Neural cell (in vitro differentiated cells): ENCODE measurements around the gene ADD3. TPM values are rescaled to one million over a fixed set of nuclear protein-coding genes. Genes with fewer than 3 reads are reported as not detected.

Source experiments
- H2AFZ ChIP-seq: fragments of 200-600, 300-800 bp; sonication (generic), shearing (Covaris generic); 2 replicates; pipeline ENCODE4 v1.6.0; 2014; ENCODE audit warnings: low read depth, mild to moderate bottlenecking, antibody characterized with exemption, low read length, moderate library complexity
- H3F3A ChIP-seq: fragments of 200-600 bp; shearing (Covaris generic); 2 replicates; pipeline ENCODE4 v1.6.1; 2016; ENCODE audit warnings: mild to moderate bottlenecking, moderate library complexity, mixed read lengths, antibody characterized with exemption, low read length; ENCODE audit not compliant: insufficient read depth, poor library complexity, severe bottlenecking
- H3K27ac ChIP-seq: fragments of 200-600, 300-800 bp; sonication (generic), shearing (Covaris generic); 2 replicates; pipeline ENCODE4 v1.5.1; 2014; ENCODE audit warnings: mild to moderate bottlenecking, low read length, moderate library complexity
- H3K27me3 ChIP-seq: fragments of 300-800, 200-600 bp; sonication (generic), shearing (Covaris generic); 2 replicates; pipeline ENCODE4 v1.6.0; 2014; ENCODE audit warnings: mild to moderate bottlenecking, low read depth, low read length, moderate library complexity; ENCODE audit not compliant: insufficient read depth
- H3K36me3 ChIP-seq: fragments of 300-800, 200-600 bp; sonication (generic), shearing (Covaris generic); 2 replicates; pipeline ENCODE4 v1.5.1; 2014; ENCODE audit warnings: mild to moderate bottlenecking, antibody characterized with exemption, low read length, moderate library complexity; ENCODE audit not compliant: insufficient read depth
- H3K4me2 ChIP-seq: fragments of 300-800, 200-600 bp; sonication (generic), shearing (Covaris generic); 2 replicates; pipeline ENCODE4 v1.6.0; 2014; ENCODE audit warnings: mild to moderate bottlenecking, low read length
- H3K4me3 ChIP-seq: fragments of 300-800, 200-600 bp; sonication (generic), shearing (Covaris generic); 2 replicates; pipeline ENCODE4 v1.5.1; 2014; ENCODE audit warnings: mild to moderate bottlenecking, low read length, moderate library complexity
- H3K79me2 ChIP-seq: fragments of 200-600 bp; shearing (Covaris generic); replicated peaks from 2 replicates; pipeline ENCODE4 v1.6.0; 2014; ENCODE audit warnings: mild to moderate bottlenecking, low read length, moderate library complexity; ENCODE audit not compliant: insufficient read depth
- H3K9ac ChIP-seq: fragments of 300-800, 200-600 bp; sonication (generic), shearing (Covaris generic); 2 replicates; pipeline ENCODE4 v1.6.1; 2016; ENCODE audit warnings: mild to moderate bottlenecking, low read length, mixed read lengths
- H3K9me2 ChIP-seq: fragments of 200-600 bp; shearing (Covaris generic); 2 replicates; pipeline ENCODE4 v1.6.1; 2016; ENCODE audit warnings: mild to moderate bottlenecking, low read length, mixed read lengths; ENCODE audit not compliant: insufficient read depth
- H3K9me3 ChIP-seq: fragments of 200-600, 300-800 bp; sonication (generic), shearing (Covaris generic); 2 replicates; pipeline ENCODE4 v1.6.1; 2016; ENCODE audit warnings: mild to moderate bottlenecking, mixed run types, low read length, moderate library complexity, mixed read lengths
- H4K20me1 ChIP-seq: fragments of 200-600 bp; shearing (Covaris generic); 2 replicates; pipeline ENCODE4 v1.6.1; 2016; ENCODE audit warnings: mild to moderate bottlenecking, mixed run types; ENCODE audit not compliant: insufficient read depth
- CTCF ChIP-seq: fragments of 450-650 bp; IDR thresholded peaks from 2 replicates; pipeline ENCODE4 v1.5.1; 2014; ENCODE audit warnings: antibody characterized with exemption, mild to moderate bottlenecking, moderate library complexity; ENCODE audit not compliant: poor library complexity, severe bottlenecking
- EP300 ChIP-seq: fragments of 450-650 bp; conservative IDR thresholded peaks from 2 replicates; pipeline ENCODE4 v1.6.1; 2014; ENCODE audit warnings: antibody characterized with exemption, mild to moderate bottlenecking, moderate library complexity; ENCODE audit not compliant: poor library complexity, severe bottlenecking
- EZH2 ChIP-seq: fragments of 200-600, 300-800 bp; shearing (Covaris generic), sonication (generic); IDR thresholded peaks from 2 replicates; pipeline ENCODE4 v1.6.1; 2014; ENCODE audit warnings: antibody characterized with exemption, low read length, borderline replicate concordance, mild to moderate bottlenecking; ENCODE audit not compliant: insufficient read depth, poor library complexity, severe bottlenecking
- MXI1 ChIP-seq: fragments of 450-650 bp; conservative IDR thresholded peaks from 2 replicates; pipeline ENCODE4 v1.6.1; 2014; ENCODE audit warnings: antibody characterized with exemption, mild to moderate bottlenecking; ENCODE audit not compliant: poor library complexity, severe bottlenecking
- POLR2AphosphoS5 ChIP-seq: IDR thresholded peaks from 2 replicates; pipeline ENCODE4 v1.6.1; 2012
- RAD21 ChIP-seq: fragments of 450-650 bp; conservative IDR thresholded peaks from 2 replicates; pipeline ENCODE4 v1.6.1; 2014; ENCODE audit warnings: antibody characterized with exemption, mild to moderate bottlenecking, moderate library complexity
- REST ChIP-seq: IDR thresholded peaks from 2 replicates; pipeline ENCODE4 v1.6.1; 2012; ENCODE audit warnings: borderline replicate concordance
- SMC3 ChIP-seq: fragments of 450-650 bp; conservative IDR thresholded peaks from 2 replicates; pipeline ENCODE4 v1.6.1; 2014; ENCODE audit warnings: antibody characterized with exemption, mild to moderate bottlenecking, moderate library complexity; ENCODE audit not compliant: poor library complexity
- TAF1 ChIP-seq: IDR thresholded peaks from 2 replicates; pipeline ENCODE4 v1.6.1; 2012; ENCODE audit warnings: low read depth
- polyA plus RNA-seq: library from polyadenylated mRNA; depleted of rRNA; stranded (reverse); fragments of >200 nt; gene quantifications from 2 replicates; pipeline ENCODE4 v1.2.3, GENCODE V29; 2014

Gene ADD3
- polyA plus RNA-seq, 1 donor from 2014 or later: 40.6 TPM

- no peak overlapping the region for H3K4me2 ChIP-seq
- H3K79me2 ChIP-seq: no peaks in the 10 kb centered on the region
These were observed 74.1 kb downstream of the ADD3 start for GRCh38 chr10:110081911-110082310.

GRCh38 chr10:110083884-110084283 is 76.1 kb downstream of the ADD3 start:
- H3K27ac ChIP-seq: no peak overlapping the region
- H3K36me3 ChIP-seq: no peaks in the 10 kb centered on the region
- no peak overlapping the region for H3K4me3 ChIP-seq
- no peak overlapping the region for H2AFZ ChIP-seq
- H4K20me1 ChIP-seq: no peaks in the 10 kb centered on the region
- no peak overlapping the region for H3K9ac ChIP-seq
- H3K9me3 ChIP-seq: no peaks in the 10 kb centered on the region
- H3F3A ChIP-seq: no peaks in the 10 kb centered on the region
- no peaks in the 10 kb centered on the region for H3K79me2 ChIP-seq
- H3K9me2 ChIP-seq: no peaks in the 10 kb centered on the region
- H3K27me3 ChIP-seq: no peaks in the 10 kb centered on the region
- no peak overlapping the region for H3K4me2 ChIP-seq
- no peak for TF ChIP-seq POLR2AphosphoS5
- TF ChIP-seq EP300: no peak
- TF ChIP-seq SMC3: no peak
- no peak for TF ChIP-seq RAD21
- no peak for TF ChIP-seq EZH2
- TF ChIP-seq CTCF: no peak

More at GRCh38 chr10:110081911-110082310, 74.1 kb downstream of the ADD3 start:
- Histone ChIP-seq H3K9me3 (no peaks in the 10 kb centered on the region), H4K20me1 (no peaks in the 10 kb centered on the region), H3F3A (no peaks in the 10 kb centered on the region), H3K27ac (no peak overlapping the region), H3K36me3 (no peaks in the 10 kb centered on the region), H3K9me2 (no peaks in the 10 kb centered on the region), H2AFZ (no peak overlapping the region), H3K9ac (no peak overlapping the region), H3K27me3 (no peaks in the 10 kb centered on the region), H3K4me3 (no peak overlapping the region)
- no peak for TF ChIP-seq MXI1
- TF ChIP-seq EZH2: no peak
- no peak for TF ChIP-seq SMC3
- no peak for TF ChIP-seq EP300
- TF ChIP-seq TAF1: no peak
- no peak for TF ChIP-seq RAD21
- no peak for TF ChIP-seq CTCF
- TF ChIP-seq REST: no peak
- TF ChIP-seq POLR2AphosphoS5: no peak
